DOHH2 (cell line): ENCODE results near the gene PXT1.
A peak's percentile ranks its signal among the peaks of the same experiment; 100 is the strongest.

Experiments used
- H3F3A ChIP-seq: fragments of 200-600 bp; sonication (generic), shearing (Covaris generic); 2 replicates; pipeline ENCODE4 v1.6.0; 2016; ENCODE audit warnings: antibody characterized with exemption, mild to moderate bottlenecking; ENCODE audit not compliant: control insufficient read depth, insufficient read depth
- H3K27ac ChIP-seq: fragments of 200-600 bp; sonication (generic); 2 replicates; pipeline ENCODE4 v1.5.1; 2014; ENCODE audit warnings: low read depth, mild to moderate bottlenecking, low read length, moderate library complexity
- H3K27me3 ChIP-seq: fragments of 200-600 bp; sonication (generic); 2 replicates; pipeline ENCODE4 v1.6.1; 2014; ENCODE audit warnings: mild to moderate bottlenecking, low read length, mixed read lengths; ENCODE audit not compliant: control insufficient read depth
- H3K36me3 ChIP-seq: fragments of 200-600 bp; sonication (generic); 2 replicates; pipeline ENCODE4 v1.6.1; 2014; ENCODE audit warnings: mild to moderate bottlenecking, low read length, moderate library complexity, mixed read lengths; ENCODE audit not compliant: control insufficient read depth
- H3K4me1 ChIP-seq: fragments of 200-600 bp; sonication (generic); 2 replicates; pipeline ENCODE4 v1.6.1; 2014; ENCODE audit warnings: mild to moderate bottlenecking, low read length, mixed read lengths; ENCODE audit not compliant: control insufficient read depth
- H3K4me2 ChIP-seq: fragments of 200-600 bp; sonication (generic); 2 replicates; pipeline ENCODE4 v1.6.0; 2014; ENCODE audit warnings: mild to moderate bottlenecking, low read length, moderate library complexity
- H3K4me3 ChIP-seq: fragments of 200-600 bp; sonication (generic); 2 replicates; pipeline ENCODE4 v1.5.1; 2014; ENCODE audit warnings: mild to moderate bottlenecking, low read length, mixed read lengths
- H3K79me2 ChIP-seq: fragments of 200-600 bp; sonication (generic); 2 replicates; pipeline ENCODE4 v1.6.1; 2014; ENCODE audit warnings: mild to moderate bottlenecking, low read length, mixed read lengths; ENCODE audit not compliant: control insufficient read depth
- H3K9me2 ChIP-seq: fragments of 200-600 bp; sonication (generic); replicated peaks from 2 replicates; pipeline ENCODE4 v1.6.1; 2014; ENCODE audit warnings: mild to moderate bottlenecking, low read length, mixed read lengths; ENCODE audit not compliant: control insufficient read depth
- H3K9me3 ChIP-seq: fragments of 200-600 bp; sonication (generic); 2 replicates; pipeline ENCODE4 v1.6.1; 2014; ENCODE audit warnings: antibody characterized with exemption, low read length, mixed read lengths; ENCODE audit not compliant: control insufficient read depth, insufficient read depth
- H4K20me1 ChIP-seq: fragments of 200-600 bp; sonication (generic); 2 replicates; pipeline ENCODE4 v1.6.0; 2014; ENCODE audit warnings: low read depth, mild to moderate bottlenecking, antibody characterized with exemption, low read length, moderate library complexity; ENCODE audit not compliant: control insufficient read depth, insufficient read depth
- EZH2phosphoT487 ChIP-seq: fragments of 200-600 bp; sonication (generic); IDR thresholded peaks from 2 replicates; pipeline ENCODE4 v1.6.1; 2017; ENCODE audit warnings: borderline replicate concordance, mild to moderate bottlenecking, antibody characterized with exemption, low read length, moderate library complexity, mixed read lengths
- TF ChIP-seq, protein P1 (sequence below): fragments of 200-600 bp; sonication (generic); IDR thresholded peaks from one replicate; pipeline ENCODE4 v1.5.1; 2014; ENCODE audit warnings: antibody characterized with exemption, mild to moderate bottlenecking, low read depth, low read length; ENCODE audit not compliant: poor library complexity, severe bottlenecking

PXT1 gene

DNA sequence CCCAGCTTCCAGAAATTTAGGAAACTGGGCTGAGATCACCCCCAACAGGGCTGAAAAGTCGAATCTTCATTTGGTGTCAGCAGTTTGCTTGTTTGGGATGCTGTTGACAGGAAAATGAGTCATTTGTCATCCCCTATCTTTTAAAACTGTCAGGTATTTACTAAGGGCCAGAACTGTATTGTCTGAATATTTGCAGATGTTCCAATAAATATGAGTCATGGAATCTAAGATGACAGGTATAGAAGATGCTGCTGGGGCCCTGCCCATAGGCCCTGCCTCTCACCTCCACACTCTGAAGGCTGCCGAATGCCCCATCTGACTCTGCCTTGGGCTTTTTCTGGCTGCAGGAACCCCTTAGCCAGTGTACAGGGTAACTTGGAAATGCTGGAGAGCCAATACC is 59.0 kb downstream of the PXT1 start:
- Histone ChIP-seq H3K36me3 (no peaks in the 10 kb centered on the region), H3K9me2 (no peaks in the 10 kb centered on the region), H3K4me3 (peak overlapping the region; percentile 45), H3K27me3 (peaks cover 30% of the 10 kb centered on the region), H3K79me2 (no peaks in the 10 kb centered on the region), H3K27ac (peak overlapping the region; percentile 8; the same call in 1 of the 2 replicates), H4K20me1 (no peaks in the 10 kb centered on the region), H3K4me2 (peak overlapping the region; percentile 63), H3K4me1 (peaks cover 68% of the 10 kb centered on the region), H3F3A (no peaks in the 10 kb centered on the region), H3K9me3 (no peaks in the 10 kb centered on the region)
- no peak for TF ChIP-seq EZH2phosphoT487
- TF ChIP-seq, protein P1, sequence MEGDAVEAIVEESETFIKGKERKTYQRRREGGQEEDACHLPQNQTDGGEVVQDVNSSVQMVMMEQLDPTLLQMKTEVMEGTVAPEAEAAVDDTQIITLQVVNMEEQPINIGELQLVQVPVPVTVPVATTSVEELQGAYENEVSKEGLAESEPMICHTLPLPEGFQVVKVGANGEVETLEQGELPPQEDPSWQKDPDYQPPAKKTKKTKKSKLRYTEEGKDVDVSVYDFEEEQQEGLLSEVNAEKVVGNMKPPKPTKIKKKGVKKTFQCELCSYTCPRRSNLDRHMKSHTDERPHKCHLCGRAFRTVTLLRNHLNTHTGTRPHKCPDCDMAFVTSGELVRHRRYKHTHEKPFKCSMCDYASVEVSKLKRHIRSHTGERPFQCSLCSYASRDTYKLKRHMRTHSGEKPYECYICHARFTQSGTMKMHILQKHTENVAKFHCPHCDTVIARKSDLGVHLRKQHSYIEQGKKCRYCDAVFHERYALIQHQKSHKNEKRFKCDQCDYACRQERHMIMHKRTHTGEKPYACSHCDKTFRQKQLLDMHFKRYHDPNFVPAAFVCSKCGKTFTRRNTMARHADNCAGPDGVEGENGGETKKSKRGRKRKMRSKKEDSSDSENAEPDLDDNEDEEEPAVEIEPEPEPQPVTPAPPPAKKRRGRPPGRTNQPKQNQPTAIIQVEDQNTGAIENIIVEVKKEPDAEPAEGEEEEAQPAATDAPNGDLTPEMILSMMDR = no peak

DNA sequence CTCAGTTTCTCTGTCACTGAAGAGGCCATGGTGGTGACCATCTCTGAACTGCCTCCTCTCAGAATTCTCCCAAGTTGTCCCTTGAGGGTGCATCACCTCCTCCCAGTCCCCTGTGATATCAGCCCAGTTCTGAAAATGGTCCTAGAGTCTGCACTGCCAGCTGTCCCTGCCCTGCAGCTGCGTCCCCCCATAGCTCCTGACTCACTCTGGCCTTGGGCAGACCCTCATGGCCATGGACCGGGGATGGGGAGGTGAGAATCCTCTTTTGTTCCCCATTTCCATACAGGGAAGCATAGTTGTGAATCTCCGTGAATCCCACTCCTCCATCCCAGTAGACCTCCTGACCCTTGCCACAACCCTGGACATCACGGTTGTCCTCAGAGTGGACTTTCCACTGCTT is 59.7 kb downstream of the PXT1 start:
- peaks cover 24% of the 10 kb centered on the region for H3K27me3 ChIP-seq
- no peaks in the 10 kb centered on the region for H4K20me1 ChIP-seq
- peak overlapping the region; percentile 63 for H3K4me2 ChIP-seq
- H3K9me3 ChIP-seq = no peaks in the 10 kb centered on the region
- H3F3A ChIP-seq = no peaks in the 10 kb centered on the region
- TF ChIP-seq, protein P1 = no peak
- TF ChIP-seq EZH2phosphoT487 = no peak
- no peaks in the 10 kb centered on the region for H3K9me2 ChIP-seq
- H3K4me3 ChIP-seq = peak overlapping the region; percentile 45
- H3K27ac ChIP-seq = peak overlapping the region; percentile 8; the same call in 1 of the 2 replicates
- peaks cover 72% of the 10 kb centered on the region for H3K4me1 ChIP-seq
- H3K79me2 ChIP-seq = no peaks in the 10 kb centered on the region
- H3K36me3 ChIP-seq = no peaks in the 10 kb centered on the region

DNA sequence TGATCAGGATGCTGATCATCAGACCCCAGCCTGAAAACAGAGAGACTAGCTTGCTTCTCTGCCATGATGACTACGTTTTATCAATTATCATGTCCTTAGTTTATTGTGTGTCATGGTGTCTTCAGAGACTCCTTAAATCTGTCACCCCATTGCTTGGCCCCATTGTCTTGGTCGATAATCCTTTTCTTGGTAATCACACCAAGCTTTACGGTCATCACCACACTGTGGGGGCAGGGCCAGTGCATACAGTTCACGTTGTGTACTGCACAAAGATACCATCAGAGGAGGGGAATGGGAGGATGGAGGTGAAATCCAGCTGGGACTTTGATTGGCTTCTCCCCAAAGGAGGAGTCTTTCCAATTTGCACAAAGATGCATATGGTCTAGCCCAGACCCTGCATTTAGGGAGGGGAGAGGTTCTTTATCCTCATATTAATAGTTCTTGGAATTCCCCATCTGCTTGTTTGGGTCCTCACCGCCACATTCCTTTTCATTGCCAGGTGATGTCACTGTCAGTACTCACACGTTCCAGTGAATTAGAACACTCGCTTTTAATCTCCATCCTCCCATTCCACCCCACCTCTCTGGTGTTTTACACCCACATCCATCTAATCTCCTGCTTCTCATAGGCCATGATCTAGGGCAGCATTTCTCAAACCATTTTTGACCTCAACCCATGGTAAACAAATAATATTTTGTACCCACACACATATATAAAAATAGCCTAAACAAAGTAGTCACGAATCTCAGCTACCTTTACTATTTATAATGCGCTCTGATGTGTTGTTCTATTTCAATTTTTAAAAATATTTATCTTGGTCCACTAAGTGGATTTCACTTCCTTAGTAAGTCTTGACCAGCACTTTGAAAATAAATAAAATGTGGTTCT is 60.9 kb downstream of the PXT1 start:
- H3K27ac ChIP-seq = no peak overlapping the region
- H3K4me3 ChIP-seq = peak overlapping the region; percentile 45
- H3K4me2 ChIP-seq = peak overlapping the region; percentile 63
- no peaks in the 10 kb centered on the region for H3K9me2 ChIP-seq
- peaks cover 72% of the 10 kb centered on the region for H3K4me1 ChIP-seq
- H3K9me3 ChIP-seq = no peaks in the 10 kb centered on the region
- H4K20me1 ChIP-seq = no peaks in the 10 kb centered on the region
- peaks cover 12% of the 10 kb centered on the region for H3K27me3 ChIP-seq
- TF ChIP-seq, protein P1 = no peak
- no peak for TF ChIP-seq EZH2phosphoT487
- H3K36me3 ChIP-seq = no peaks in the 10 kb centered on the region
- no peaks in the 10 kb centered on the region for H3K79me2 ChIP-seq
- H3F3A ChIP-seq = no peaks in the 10 kb centered on the region
